ENCODE results near the gene ERMP1.
A peak's percentile ranks its signal among the peaks of the same experiment; 100 is the strongest.

Gene ERMP1

DNA sequence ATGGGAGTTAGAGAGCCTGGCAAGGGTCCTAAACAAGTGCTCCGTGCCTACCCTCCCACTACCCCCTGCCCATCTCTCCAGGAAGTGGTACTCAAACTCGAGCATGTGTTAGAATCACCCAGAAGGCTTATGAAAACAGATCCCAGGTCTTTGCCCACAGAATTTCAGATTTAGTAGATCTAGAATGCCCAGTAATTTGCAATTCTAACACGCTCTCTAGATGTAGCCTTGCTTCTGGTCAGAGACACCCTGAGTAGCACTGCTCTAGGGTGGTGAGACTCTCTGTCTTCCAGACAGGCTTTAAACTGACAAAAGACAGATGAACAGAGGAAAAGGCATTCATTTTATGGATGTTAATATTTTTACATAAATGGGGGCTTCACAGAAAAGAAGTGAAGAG, 20.7 kb upstream of the ERMP1 start:
- no peak overlapping the region for H3K27ac ChIP-seq (ENCODE audit: low read length)
- no peaks in the 10 kb centered on the region for H3K36me3 ChIP-seq (replicated peaks; ENCODE audit: low read depth, low read length)
- no peaks in the 10 kb centered on the region for H3K79me2 ChIP-seq (ENCODE audit: low read length)
- H3K27me3 ChIP-seq (ENCODE audit: low read depth, low read length): no peaks in the 10 kb centered on the region
- no peaks in the 10 kb centered on the region for H3K9me3 ChIP-seq (ENCODE audit: insufficient read depth, low read length)
- H2AFZ ChIP-seq (ENCODE audit: low read depth, low read length): peak overlapping the region; percentile 68; the same call in 1 of the 2 replicates
- peaks cover 46% of the 10 kb centered on the region for H3K4me1 ChIP-seq (ENCODE audit: low read length)
- H4K20me1 ChIP-seq (ENCODE audit: insufficient read depth, low read length): no peaks in the 10 kb centered on the region
- no peak overlapping the region for H3K9ac ChIP-seq (ENCODE audit: low read length)
- peak overlapping the region; percentile 17; the same call in 1 of the 2 replicates for H3K4me2 ChIP-seq (ENCODE audit: low read length)
- H3K4me3 ChIP-seq (ENCODE audit: low read length): no peak overlapping the region
- no peak for TF ChIP-seq EZH2phosphoT487 (IDR thresholded peaks at IDR 0.05; ENCODE audit: low read depth)
- TF ChIP-seq, protein P1, sequence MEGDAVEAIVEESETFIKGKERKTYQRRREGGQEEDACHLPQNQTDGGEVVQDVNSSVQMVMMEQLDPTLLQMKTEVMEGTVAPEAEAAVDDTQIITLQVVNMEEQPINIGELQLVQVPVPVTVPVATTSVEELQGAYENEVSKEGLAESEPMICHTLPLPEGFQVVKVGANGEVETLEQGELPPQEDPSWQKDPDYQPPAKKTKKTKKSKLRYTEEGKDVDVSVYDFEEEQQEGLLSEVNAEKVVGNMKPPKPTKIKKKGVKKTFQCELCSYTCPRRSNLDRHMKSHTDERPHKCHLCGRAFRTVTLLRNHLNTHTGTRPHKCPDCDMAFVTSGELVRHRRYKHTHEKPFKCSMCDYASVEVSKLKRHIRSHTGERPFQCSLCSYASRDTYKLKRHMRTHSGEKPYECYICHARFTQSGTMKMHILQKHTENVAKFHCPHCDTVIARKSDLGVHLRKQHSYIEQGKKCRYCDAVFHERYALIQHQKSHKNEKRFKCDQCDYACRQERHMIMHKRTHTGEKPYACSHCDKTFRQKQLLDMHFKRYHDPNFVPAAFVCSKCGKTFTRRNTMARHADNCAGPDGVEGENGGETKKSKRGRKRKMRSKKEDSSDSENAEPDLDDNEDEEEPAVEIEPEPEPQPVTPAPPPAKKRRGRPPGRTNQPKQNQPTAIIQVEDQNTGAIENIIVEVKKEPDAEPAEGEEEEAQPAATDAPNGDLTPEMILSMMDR (IDR thresholded peaks at IDR 0.05; ENCODE audit: low read depth, low read length): no peak

DNA sequence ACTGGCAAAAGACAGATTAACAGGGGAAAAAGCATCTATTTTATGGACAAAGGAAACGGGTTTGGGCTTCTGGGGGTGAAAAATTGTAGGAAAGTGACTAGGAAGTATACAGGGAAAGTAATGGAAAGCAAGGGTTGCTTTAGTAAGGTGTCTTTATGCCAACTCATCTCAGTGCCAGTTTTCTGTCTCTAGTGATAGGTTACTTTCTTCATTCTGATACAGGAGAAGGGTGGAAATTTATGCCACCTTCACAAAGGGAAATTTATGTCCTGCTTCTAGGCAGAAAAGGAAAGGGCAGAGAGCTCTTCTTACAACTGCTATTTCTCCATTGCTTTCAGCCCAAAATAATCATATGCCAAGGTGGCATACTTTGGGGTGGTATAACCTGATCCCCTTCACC, 20.1 kb upstream of the ERMP1 start:
- no peak overlapping the region for H3K27ac ChIP-seq (ENCODE audit: low read length)
- H3K79me2 ChIP-seq (ENCODE audit: low read length): no peaks in the 10 kb centered on the region
- no peak overlapping the region for H3K9ac ChIP-seq (ENCODE audit: low read length)
- H3K4me2 ChIP-seq (ENCODE audit: low read length): peak overlapping the region; percentile 17; the same call in 1 of the 2 replicates
- peaks cover 41% of the 10 kb centered on the region for H3K4me1 ChIP-seq (ENCODE audit: low read length)
- no peaks in the 10 kb centered on the region for H4K20me1 ChIP-seq (ENCODE audit: insufficient read depth, low read length)
- no peaks in the 10 kb centered on the region for H3K9me3 ChIP-seq (ENCODE audit: insufficient read depth, low read length)
- H3K4me3 ChIP-seq (ENCODE audit: low read length): no peak overlapping the region
- no peak overlapping the region for H2AFZ ChIP-seq (ENCODE audit: low read depth, low read length)
- no peaks in the 10 kb centered on the region for H3K36me3 ChIP-seq (replicated peaks; ENCODE audit: low read depth, low read length)
- H3K27me3 ChIP-seq (ENCODE audit: low read depth, low read length): no peaks in the 10 kb centered on the region
- TF ChIP-seq EZH2phosphoT487 (IDR thresholded peaks at IDR 0.05; ENCODE audit: low read depth): no peak
- TF ChIP-seq, protein P1 (IDR thresholded peaks at IDR 0.05; ENCODE audit: low read depth, low read length): no peak

DNA sequence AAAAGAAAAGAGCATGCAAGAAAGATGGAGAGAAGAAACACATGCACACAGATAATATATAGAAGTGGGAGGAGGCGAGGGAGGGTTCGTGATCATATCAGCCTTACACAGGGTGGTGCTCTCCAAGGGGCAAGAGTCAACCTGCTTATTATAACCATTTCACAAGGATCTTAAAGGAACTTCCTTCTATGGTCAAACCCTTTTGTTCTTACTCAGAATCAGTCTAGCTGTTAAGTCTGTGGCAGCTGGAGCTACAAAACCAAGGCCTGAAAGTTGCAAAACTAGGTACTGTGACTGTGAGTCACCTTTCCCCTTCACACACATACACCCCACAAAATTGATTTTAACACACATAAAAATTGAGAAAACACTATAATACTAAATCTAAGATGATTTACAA, 18.5 kb upstream of the ERMP1 start:
- TF ChIP-seq EZH2phosphoT487 (IDR thresholded peaks at IDR 0.05; ENCODE audit: low read depth): no peak
- TF ChIP-seq, protein P1 (IDR thresholded peaks at IDR 0.05; ENCODE audit: low read depth, low read length): no peak

DNA sequence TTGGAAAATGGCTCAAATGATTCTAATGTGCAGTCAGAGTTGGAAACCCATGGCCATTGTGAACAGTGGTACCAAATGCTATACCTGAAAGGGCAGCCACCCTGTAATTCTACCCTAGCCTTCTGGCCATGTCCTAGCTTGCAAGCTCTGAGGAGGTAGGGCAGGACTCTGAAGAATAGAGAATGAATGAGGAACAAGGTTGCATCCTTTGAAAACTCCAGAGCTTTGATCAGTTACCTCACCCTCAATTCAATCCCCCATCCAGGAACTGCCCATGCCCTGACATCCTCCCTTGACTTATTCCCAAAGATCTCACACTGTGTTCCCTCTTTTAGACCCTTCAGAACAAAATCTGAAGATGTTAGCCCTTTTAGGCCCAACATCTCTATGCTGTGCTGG, 17.8 kb upstream of the ERMP1 start:
- Histone ChIP-seq H3K27me3 (ENCODE audit: low read depth, low read length) (no peaks in the 10 kb centered on the region), H4K20me1 (ENCODE audit: insufficient read depth, low read length) (no peaks in the 10 kb centered on the region), H3K9ac (ENCODE audit: low read length) (no peak overlapping the region), H3K36me3 (replicated peaks; ENCODE audit: low read depth, low read length) (no peaks in the 10 kb centered on the region), H2AFZ (ENCODE audit: low read depth, low read length) (no peak overlapping the region), H3K4me3 (ENCODE audit: low read length) (no peak overlapping the region), H3K4me2 (ENCODE audit: low read length) (peak overlapping the region; percentile 50), H3K79me2 (ENCODE audit: low read length) (no peaks in the 10 kb centered on the region), H3K27ac (ENCODE audit: low read length) (peak overlapping the region; percentile 49), H3K9me3 (ENCODE audit: insufficient read depth, low read length) (no peaks in the 10 kb centered on the region), H3K4me1 (ENCODE audit: low read length) (peaks cover 37% of the 10 kb centered on the region)
- TF ChIP-seq EZH2phosphoT487 (IDR thresholded peaks at IDR 0.05; ENCODE audit: low read depth): no peak
- TF ChIP-seq, protein P1 (IDR thresholded peaks at IDR 0.05; ENCODE audit: low read depth, low read length): no peak

More for the DNA sequence above, 18.5 kb upstream of the ERMP1 start:
- Histone ChIP-seq H3K4me1 (ENCODE audit: low read length) (peaks cover 37% of the 10 kb centered on the region), H3K36me3 (replicated peaks; ENCODE audit: low read depth, low read length) (no peaks in the 10 kb centered on the region), H2AFZ (ENCODE audit: low read depth, low read length) (no peak overlapping the region), H4K20me1 (ENCODE audit: insufficient read depth, low read length) (no peaks in the 10 kb centered on the region), H3K27me3 (ENCODE audit: low read depth, low read length) (no peaks in the 10 kb centered on the region), H3K9ac (ENCODE audit: low read length) (peak overlapping the region; percentile 22), H3K9me3 (ENCODE audit: insufficient read depth, low read length) (no peaks in the 10 kb centered on the region), H3K4me2 (ENCODE audit: low read length) (peak overlapping the region; percentile 50), H3K4me3 (ENCODE audit: low read length) (peak overlapping the region; percentile 11; the same call in 1 of the 2 replicates), H3K79me2 (ENCODE audit: low read length) (no peaks in the 10 kb centered on the region), H3K27ac (ENCODE audit: low read length) (peak overlapping the region; percentile 49)

Data from OCI-LY3 (cell line).